Stimulated activated CD4-positive, alpha-beta T cell treated with anti-CD3 and anti-CD28 coated beads, Interleukin-1b, Interleukin-23, amount 100 ng/mL, for 1 hour (primary cell): ENCODE measurements around the gene ADAMTSL1.

Experiments used
- DNase-seq, 2 donors: peaks; one replicate each; pipeline ENCODE4 v3.0.0-alpha.2; 2020; ENCODE audit warnings: low read depth in 2 of 2

Gene ADAMTSL1

GRCh38 chr9:18941060-18941740 is 467.2 kb downstream of the ADAMTSL1 start:
- no peak for DNase-seq

- DNase-seq, result no peak
These were observed 468.8 kb downstream of the ADAMTSL1 start for GRCh38 chr9:18942801-18943200.

- DNase-seq, result no peak
These were observed 474.0 kb downstream of the ADAMTSL1 start for GRCh38 chr9:18947892-18948339.

GRCh38 chr9:18951936-18952335 is 478.0 kb downstream of the ADAMTSL1 start:
- DNase-seq, result no peak

- no peak for DNase-seq
These were observed 481.7 kb downstream of the ADAMTSL1 start for GRCh38 chr9:18955626-18956025.
